ENCODE measurements around the gene CELF1.
"Not testable (repeated sequence)": the region's sequence is repeated elsewhere in the genome, so short reads cannot be mapped to it uniquely, and the experiment has no call there.

CELF1 gene

DNA sequence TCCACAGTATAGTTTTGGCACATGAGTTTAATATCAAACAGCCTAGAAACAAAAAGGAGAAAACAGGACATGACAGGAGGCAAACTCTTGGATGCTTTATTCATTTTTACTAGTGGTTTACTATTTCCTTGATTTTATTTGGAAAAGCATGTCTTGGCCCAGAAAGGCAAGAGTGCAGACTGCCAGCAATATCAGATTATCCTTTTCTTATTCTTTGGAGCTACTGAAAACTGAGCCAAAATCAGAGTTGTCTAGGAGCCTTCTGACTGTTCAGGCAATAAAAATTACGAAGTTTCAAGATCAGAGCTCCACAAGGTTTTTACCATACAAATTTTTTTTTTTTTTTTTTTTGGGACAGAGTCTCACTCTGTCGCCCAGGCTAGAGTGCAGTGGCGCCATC is 16.0 kb downstream of the CELF1 start:
- DNase-seq, result no peak

DNA sequence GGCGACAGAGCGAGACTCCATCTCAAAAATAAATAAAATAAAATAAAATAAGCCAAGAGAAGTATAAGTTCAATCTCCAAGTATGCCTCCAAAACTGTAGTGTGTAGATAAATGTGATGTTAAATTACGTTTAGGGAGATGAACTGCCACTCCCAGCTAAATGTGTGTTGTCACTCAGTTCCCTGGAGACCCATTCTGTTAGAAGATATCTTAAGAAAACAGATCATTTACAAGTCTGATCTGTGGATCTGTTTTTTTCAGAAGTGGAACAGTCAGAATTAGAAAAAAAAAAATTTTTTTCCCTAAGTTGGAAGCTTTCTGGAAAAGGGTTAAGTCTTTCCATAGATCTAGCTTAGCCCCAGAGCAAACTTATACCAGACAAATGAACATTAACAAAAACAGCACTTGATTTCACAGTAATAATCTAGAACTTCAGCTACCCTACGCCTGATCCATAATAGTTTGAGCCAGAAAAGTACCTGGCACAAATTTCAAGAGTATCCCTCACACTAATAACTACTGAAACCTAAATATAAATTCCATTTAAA is 18.2 kb downstream of the CELF1 start:
- DNase-seq, result no peak

DNA sequence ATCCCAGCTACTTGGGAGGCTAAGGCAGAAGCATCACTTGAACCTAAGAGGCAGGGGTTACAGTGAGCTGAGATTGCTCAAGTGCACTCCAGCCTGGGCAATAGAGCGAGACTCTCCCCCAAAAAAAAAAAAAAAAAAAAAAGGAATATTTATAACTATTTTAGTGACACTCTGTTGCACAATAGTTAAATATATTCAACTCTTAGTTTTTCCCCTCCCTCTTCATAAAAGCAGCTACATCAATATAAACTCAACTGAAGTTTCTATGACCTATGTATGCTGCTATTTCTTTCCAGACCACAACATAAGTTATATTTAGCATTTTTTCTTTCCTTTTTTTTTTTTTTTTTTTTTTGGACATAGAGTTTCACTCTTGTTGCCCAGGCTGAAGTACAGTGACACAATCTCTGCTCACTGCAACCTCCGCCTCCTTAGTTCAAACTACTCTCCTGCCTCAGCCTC is 19.2 kb downstream of the CELF1 start:
- DNase-seq, result no peak

DNA sequence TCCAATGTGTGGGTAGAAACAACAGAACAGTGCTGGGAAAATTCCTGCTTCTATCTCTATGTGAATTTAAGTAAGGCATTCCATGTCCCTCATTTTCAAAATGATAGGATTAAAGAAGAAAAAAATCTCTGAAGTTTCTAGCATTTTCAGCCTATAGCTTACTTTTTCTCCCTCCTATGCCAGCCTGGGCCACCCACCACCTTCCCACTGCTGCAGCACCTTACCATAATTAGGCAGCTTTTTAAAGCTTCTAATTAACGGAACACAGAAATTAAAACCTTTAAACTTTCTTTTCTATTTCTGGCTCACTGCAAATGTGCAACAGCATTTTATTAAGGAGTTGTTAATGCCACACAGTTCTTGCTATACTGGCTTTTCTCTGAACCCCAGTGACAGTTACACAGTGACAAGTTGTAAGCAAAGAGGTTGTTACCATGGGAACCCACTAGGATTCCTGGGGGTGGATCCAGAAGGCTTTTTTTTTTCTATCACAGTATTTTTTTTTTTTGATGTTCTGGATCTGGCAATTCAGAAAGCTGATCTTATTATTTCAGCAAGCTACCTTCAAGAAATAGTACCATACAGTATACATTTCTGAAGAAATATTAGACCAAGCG is 20.2 kb downstream of the CELF1 start:
- DNase-seq, result no peak

DNA sequence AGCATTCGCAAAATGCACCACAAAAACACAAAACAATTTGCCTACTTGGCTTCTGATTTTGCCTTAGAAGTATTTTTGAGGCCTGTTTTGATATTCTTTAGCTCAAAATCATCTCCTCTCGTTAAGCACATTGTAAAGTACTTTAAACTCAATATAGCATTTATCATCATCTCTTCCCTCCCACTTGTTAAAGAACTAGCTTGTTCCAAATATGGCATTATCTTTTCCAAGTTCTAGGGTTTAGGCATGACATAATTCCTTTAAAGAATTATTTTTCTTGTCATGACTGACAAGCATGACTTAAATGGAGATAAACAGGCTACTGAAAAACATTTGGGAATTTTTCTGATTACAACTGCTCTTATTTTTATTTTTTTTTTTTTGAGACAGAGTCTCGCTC is 21.3 kb downstream of the CELF1 start:
- DNase-seq, result no peak

DNA sequence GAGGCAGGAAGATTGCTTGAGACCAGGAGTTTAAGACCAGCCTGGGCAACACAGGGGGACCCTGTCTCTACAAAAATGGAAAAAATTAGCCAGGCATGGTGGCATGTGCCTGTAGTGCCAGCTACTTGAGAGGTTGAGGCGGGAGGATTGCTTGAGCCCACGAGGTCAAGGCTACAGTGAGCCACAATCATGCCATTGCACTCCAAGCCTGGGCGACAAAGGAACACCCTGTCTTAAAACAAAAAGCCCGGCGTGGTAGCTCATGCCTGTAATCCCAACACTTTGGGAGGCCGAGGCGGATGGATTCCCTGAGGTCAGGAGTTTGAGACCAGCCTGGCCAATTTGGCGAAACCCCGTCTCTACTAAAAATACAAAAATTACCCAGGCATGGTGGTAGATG is 22.2 kb downstream of the CELF1 start:
- DNase-seq, result not testable (repeated sequence)

DNA sequence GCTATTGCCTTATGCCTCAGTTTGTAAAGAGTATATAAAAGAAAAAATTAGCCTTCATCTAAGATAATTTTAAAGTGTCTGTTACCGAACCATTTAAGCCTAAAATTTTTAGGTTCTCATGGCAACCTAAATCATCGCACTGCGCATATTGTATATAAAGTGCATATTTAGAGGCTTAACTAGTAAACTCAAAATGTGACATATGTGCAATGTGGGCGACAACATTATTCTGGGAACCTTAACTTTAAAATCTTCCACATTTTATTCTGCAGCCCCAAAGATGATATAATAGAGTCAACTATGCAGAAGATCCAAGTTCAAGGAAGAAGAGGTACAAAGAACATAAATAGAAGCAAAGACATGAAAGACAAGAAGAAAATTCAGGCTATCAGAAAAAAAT is 23.0 kb downstream of the CELF1 start:
- DNase-seq, result no peak

DNA sequence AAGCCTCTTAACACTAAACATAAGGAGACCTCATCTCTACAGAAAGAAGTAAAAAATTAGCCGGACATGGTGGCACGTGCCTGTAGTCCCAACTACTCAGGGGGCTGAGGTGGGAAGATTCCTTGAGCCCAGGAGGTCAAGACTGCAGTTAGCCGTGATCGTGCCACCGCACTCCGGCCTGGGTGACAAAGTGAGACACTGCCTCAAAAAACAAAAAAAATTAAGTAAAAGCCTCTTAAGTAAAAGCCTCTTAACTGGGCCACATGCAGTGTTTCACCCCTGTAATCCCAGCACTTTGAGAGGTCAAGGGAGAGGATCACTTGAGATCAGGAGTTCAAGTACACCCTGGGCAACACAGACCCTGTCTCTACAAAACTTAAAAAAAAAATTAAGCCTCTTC is 25.7 kb downstream of the CELF1 start:
- DNase-seq, result no peak

DNA sequence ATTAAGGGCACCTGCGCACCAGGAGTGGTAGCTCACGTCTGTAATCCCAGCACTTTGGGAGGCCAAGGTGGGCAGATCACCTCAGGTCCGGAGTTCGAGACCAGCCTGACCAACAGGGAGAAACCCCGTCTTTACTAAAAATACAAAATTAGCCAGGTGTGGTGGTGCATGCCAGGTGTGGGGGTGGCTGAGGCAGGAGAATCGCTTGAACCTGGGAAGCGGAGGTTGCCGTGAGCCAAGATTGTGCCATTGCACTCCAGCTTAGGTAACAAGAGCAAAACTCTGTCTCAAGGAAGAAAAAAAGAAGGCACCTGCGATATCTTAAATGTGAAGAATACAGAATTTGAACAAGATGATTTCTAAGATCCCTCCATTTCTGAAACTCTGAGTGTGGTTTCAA is 26.9 kb downstream of the CELF1 start:
- not testable (repeated sequence) for DNase-seq

DNA sequence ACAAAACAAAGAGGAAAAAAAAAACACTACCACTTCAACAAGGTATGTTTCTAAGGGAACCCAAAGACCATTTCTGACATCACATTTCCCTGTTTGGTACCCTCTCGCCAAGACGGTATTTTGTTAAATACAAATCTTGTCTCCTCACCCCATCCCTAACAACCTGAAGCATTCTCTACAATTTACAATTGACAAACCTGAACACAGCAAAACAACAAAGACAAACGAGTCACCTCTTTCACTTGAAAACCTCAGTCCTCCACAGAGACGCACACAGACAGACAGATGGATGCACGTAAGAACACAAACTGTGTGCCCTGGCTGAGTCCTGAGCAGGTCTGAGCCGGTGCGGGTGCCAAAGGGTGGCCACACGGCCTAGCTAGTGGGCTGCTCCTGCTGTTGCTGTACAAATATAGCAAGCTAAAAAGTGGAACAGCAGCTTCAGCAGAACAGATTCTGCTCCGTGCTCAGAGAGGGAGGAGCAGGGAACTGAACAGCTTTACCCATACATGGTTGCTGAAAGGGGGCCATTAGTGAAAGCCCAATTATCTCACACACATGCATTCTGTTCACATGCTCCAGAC is 28.5 kb downstream of the CELF1 start:
- no peak for DNase-seq

DNA sequence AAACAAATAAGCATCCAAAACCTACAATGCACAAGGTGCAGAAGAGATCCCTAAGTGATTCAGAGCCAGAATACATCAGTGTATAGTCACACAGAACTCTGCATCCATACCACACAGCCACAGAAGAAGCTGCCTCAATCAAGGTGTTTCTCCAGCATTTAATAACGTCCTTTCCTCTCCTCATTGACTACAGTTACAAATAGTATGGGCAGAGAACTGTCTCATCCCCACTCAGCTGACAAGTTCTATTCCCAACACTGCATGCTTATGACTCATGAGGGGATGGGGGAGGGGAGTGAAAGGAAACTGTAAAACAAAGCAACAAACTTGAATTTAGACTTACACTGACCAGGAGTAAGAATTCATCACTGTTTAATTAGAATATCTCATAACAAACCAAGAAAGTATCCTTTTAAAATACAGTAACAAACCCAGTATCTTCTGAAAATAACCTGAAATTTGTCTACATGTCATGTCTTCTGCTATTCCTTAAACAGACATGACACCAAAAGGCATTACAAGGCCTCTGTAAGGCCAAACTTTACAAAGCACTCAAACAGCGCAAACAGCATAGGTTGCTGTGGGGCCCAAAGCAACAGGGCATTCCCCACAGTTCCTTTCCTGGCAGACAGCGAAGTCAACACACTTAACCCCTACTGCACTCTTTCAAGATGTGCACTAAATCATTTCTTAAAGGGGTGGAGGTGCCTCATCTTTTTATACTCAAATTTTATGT is 29.3 kb downstream of the CELF1 start:
- DNase-seq, result no peak

DNA sequence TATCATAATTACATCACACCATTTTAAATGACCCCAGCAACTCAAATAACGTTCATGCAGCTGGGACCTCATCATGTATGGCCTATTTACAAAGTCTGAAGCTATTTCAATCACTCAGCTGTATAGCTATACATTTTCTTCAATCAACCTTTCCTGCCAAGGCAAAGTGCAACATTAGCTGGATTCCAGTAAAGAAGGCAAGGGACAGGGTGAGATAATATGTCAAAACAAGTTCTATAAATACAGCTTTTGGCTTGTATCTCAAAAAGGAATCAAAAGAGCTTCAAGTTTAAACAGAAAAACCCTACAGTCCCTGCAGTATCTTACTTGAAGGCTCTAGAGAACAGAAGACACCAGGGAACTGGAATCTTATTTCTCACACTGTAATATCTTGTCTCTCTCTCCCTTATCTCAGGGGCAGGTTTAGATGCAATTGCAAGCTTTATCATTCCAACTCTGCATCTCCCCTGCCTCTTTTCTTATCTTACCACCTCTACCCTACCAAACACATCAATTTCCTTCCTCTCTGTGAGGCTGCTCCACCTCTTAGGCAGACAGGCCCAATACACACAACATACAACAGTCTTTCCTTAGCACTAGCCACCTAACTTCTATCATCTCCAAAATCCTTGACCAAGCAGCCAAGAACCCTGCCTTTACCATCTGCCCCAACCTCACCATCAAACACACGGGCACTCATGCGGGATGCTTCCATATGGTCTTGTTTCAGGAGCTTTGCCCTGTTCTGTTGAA is 34.5 kb downstream of the CELF1 start:
- DNase-seq, result no peak

DNA sequence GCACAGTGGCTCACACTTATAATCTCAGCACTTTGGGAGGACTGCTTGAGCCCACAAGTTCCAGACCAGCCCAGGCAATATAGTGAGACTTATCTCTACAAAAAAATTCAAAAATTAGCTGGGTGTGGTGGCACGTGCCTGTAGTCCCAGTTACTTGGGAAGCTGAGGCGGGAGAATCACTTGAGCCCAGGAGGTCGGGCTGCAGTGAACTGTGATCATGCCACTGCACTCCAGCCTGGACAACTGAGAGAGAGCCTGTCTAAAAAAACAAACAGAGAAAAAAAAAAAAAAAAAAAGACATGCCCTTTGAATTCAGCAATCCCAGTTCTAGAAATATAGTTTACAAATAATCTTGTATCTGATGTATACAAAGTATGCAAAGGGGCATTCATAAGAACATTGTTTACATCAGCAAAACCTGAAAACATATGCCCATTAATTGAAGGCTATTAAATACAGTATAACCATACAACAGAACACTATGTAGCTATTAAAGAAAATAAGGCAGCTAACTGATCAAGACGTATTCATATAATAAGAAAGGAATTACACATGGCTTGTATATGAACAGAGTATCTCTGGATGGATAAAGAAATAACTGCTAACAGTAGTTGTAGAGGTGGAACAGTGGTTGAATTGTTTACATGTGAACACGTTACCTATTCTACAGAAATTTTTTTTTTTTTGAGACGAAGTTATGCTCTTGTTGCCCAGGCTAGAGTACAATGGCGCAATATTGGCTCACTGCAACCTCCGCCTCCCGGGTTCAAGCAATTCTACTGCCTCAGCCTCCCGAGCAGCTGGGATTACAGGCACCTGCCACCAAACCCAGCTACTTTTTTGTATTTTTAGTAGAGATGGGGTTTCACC is 35.7 kb downstream of the CELF1 start:
- DNase-seq, result no peak

DNA sequence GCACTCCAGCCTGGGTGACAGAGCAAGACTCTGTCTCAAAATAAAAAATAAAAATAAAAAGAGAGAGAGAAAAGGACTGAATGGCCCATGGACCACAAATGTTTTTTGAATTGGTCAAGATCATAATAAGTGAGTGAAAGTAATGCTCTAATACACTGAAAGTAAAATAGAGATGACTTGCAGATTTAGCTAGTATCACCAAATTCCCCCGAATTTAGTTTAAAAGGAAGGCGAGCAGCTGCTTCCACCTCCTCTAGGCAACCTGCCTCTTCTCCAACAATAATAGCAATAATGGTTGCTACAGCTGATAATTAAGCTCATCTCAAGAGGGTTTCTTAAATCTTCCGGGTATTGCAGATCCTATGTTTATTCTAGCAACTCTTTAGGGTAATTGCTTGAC is 36.8 kb downstream of the CELF1 start:
- no peak for DNase-seq

DNA sequence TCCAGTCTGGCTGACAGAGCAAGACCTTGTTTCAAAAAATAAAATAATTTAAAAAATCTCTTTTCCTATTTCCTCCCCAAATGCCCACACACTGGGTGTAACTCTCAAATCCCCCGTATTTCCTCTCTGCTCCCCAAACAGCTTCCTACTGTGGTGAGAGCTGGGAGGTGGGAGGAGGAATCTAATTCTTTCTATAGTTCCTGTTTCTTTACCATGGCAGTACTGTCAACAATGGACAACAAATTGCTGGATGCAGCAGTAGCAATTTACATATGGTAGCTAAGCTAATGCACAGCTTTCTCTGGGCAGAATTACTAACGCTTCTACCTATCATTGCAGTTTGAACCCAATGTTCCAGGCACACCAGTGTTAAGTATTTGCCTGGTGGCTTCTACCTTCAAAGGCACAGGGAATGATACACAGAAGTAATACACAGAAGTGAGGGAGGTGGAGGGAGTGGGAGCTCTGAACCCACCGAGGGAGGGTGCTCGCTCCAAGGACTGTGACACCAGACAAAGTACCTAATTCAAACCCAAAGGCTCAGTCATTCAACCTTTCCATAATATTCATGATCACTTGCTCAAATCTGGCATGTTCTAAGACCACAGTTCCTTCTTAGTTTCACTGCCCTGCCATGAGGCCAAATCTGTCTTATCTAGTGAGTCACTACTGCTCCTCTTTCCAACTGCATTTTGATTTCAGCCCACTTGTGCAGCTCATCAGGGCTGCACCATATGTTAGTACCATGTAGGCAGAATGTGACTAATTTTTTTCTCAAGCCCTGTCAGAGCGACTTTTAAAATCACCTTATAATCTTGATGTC is 37.9 kb downstream of the CELF1 start:
- DNase-seq, result peak; percentile 64

DNA sequence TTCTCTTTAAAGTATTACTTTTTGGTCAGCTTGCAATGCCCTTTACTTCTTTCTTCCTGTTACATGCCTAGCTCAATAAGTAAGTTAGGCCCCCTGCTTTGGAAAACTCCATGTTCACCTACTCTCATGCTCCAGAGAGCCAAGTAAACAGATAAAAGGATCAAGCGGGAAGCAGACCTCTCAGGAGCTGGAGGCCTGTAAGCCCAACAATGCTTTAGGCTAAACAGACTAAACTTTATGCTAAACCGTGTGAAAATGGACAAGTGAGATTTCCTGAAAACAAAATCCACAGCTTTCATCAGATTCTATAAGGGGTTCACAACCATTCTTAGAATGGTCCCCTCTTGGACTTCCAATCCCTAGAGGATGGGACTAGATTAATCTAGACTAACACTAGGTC is 40.2 kb downstream of the CELF1 start:
- DNase-seq, result no peak

DNA sequence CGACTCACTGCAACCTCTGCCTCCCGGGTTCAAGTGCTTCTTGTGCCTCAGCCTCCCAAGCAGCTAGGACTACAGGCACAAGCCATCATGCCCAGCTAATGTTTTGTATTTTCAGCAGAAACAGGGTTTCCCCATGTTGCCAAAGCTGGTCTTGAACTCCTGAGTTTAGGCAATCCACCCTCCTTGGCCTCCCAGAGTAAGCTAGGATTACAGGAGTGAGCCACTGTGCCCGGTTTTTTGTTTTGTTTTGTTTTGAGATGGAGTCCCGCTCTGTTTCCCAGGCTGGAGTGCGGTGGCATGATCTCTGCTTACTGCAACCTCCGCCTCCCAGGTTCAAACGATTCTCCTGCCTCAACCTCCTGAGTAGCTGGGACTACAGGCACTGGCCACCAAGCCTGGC is 41.0 kb downstream of the CELF1 start:
- DNase-seq, result no peak

DNA sequence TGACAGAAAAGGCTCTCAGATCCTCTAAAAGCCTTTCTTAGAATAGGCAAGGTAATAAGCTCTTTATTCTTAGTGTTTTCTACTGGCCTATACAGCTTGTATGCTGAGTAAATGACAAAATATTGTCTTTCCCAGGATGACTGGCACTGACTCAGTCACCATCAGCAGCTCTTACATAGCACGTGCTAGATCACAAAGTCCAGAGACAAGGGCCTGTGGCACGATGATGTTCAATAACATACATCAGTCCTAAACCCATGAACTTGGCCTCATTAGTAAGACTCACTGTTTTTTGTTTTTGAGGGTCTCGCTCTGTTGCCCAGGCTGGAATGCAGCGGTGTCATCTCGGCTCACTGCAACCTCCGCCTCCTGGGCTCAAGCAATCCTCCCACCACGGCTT is 42.7 kb downstream of the CELF1 start:
- DNase-seq, result no peak

DNA sequence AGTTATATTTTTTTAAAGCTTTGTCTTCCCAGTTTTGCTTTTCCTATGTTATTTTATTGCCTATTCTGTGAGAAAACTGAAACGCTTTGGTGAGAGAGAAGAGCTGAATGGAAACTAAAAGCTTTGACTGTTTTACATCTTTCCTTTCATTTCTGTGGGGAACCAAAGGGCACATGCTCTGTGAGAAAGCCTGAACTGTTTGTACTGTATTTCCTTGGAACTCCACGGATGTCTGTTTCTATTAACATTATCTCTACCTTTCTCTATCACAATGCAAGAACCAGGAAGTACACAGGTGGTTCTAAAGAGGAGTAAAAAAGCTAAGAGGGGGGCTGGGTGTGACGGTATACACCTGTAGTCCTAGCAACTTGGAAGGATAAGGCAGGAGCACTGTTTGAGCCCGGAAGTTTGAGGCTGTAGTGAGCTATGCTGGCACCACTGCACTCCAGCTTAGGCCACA is 43.8 kb downstream of the CELF1 start:
- DNase-seq, result no peak

DNA sequence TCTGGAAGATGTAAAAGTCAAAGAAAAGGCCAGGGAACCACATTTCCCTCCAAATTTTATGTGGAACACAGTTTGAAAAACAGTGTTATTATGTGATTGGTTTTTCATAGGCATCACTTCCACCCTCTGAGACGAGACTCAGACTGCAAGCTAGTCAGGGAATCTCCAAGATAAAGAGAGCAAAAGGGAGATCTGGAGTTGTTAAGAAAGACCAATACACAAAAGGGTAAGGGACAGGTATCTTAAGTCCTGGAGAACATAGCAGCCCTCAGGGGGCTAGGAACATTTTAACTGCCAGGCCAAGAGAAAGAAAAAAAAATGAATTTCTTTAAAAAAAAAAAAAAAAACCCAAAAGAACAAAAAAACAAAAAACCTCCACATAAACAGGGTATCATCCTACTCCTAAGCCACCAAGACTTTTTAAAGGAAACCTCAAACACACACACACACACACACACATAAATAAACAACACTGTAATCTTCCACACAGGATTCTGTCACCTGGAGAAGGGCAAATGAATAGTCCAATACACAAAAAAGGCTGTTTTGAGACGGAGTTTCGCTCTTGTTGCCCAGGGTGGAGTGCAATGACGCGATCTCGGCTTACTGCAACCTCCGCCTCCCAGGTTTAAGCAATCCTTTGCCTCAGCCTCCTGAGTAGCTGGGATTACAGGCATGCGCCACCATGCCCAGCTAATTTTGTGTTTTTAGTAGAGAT is 44.5 kb downstream of the CELF1 start:
- DNase-seq, result no peak

All from activated CD8-positive, alpha-beta memory T cell treated with anti-CD3 and anti-CD28 coated beads, Interleukin-2, amount 50 U/mL, for 48 hours (primary cell).